IMR-90 (cell line): Measurements from ENCODE around the gene HDGFL2. TPM values are rescaled to one million over a fixed set of nuclear protein-coding genes. Genes with fewer than 3 reads are reported as not detected.

Experiments
- ATAC-seq: fragments of 200-7000 bp; cut with Tn5 transposase; 2 replicates; pipeline ENCODE4 v1.9.1; 2020; ENCODE audit warnings: low read depth, mild to moderate bottlenecking, moderate library complexity
- BruUV-seq: library from RNA; stranded (reverse); fragments of 400-500 nt; replicated peaks from 2 replicates; lab custom pipeline; 2021; lab: Mats Ljungman, UMichigan
- CTCF ChIA-PET: fragments of 300-600 bp; formaldehyde crosslinking; extraction: SDS; loops from one replicate; lab custom pipeline; 2021; ENCODE audit warnings: antibody characterized with exemption; lab: Yijun Ruan, JAX
- POLR2A ChIA-PET: fragments of 300-600 bp; sonication (Branson Sonifier 250); formaldehyde crosslinking; loops from one replicate; lab custom pipeline; 2022; ENCODE audit warnings: antibody characterized with exemption; ENCODE audit not compliant: unreplicated experiment; lab: Charles Lee
- DNase-seq: peaks from one replicate; pipeline ENCODE4 v3.0.0; 2013
- H2AFZ ChIP-seq: replicated peaks from 2 replicates; pipeline ENCODE3; 2013; ENCODE audit warnings: low read length, mild to moderate bottlenecking; ENCODE audit not compliant: poor library complexity
- H2AK5ac ChIP-seq: 2 replicates; pipeline ENCODE4 v1.6.1; 2013; ENCODE audit warnings: low read depth, low read length, inconsistent platforms
- H2AK9ac ChIP-seq: replicated peaks from 2 replicates; pipeline ENCODE3; 2013; ENCODE audit warnings: mild to moderate bottlenecking, low read depth, low read length, moderate library complexity; ENCODE audit not compliant: poor library complexity
- H2BK120ac ChIP-seq: 2 replicates; pipeline ENCODE4 v1.6.1; 2013; ENCODE audit warnings: low read depth, low read length, inconsistent platforms
- H2BK15ac ChIP-seq: 3 replicates; pipeline ENCODE4 v1.6.1; 2013; ENCODE audit warnings: low read depth, low read length, inconsistent platforms
- H2BK20ac ChIP-seq: 2 replicates; pipeline ENCODE4 v1.6.1; 2013; ENCODE audit warnings: low read depth, mild to moderate bottlenecking, inconsistent platforms, low read length, moderate library complexity
- H2BK5ac ChIP-seq: 2 replicates; pipeline ENCODE4 v1.6.1; 2013; ENCODE audit warnings: mild to moderate bottlenecking, low read depth, low read length, inconsistent platforms; ENCODE audit not compliant: poor library complexity, severe bottlenecking
- H3K14ac ChIP-seq: replicated peaks from 2 replicates; pipeline ENCODE4 v1.6.1; 2013; ENCODE audit warnings: low read depth, low read length, inconsistent platforms
- H3K18ac ChIP-seq: 2 replicates; pipeline ENCODE4 v1.6.1; 2013; ENCODE audit warnings: low read depth, low read length, control low read depth
- H3K23ac ChIP-seq: 2 replicates; pipeline ENCODE4 v1.6.1; 2013; ENCODE audit warnings: low read depth, low read length, inconsistent platforms
- H3K27ac ChIP-seq: 2 replicates; pipeline ENCODE4 v1.5.1; 2013; ENCODE audit warnings: mild to moderate bottlenecking, control low read depth, low read length; ENCODE audit not compliant: insufficient read depth
- H3K27me3 ChIP-seq: 2 replicates; pipeline ENCODE4 v1.6.1; 2013; ENCODE audit warnings: low read length; ENCODE audit not compliant: control insufficient read depth, insufficient read depth
- H3K36me3 ChIP-seq: 2 replicates; pipeline ENCODE4 v1.6.1; 2013; ENCODE audit warnings: low read length, mixed read lengths; ENCODE audit not compliant: control insufficient read depth, insufficient read depth
- H3K4ac ChIP-seq: 2 replicates; pipeline ENCODE4 v1.6.1; 2013; ENCODE audit warnings: low read depth, low read length, inconsistent platforms
- H3K4me1 ChIP-seq: 2 replicates; pipeline ENCODE4 v1.6.1; 2013; ENCODE audit warnings: low read length, mixed read lengths; ENCODE audit not compliant: control insufficient read depth, insufficient read depth
- H3K4me2 ChIP-seq: 2 replicates; pipeline ENCODE4 v1.6.1; 2013; ENCODE audit warnings: low read depth, mild to moderate bottlenecking, control low read depth, low read length, moderate library complexity
- H3K4me3 ChIP-seq: 2 replicates; pipeline ENCODE4 v1.5.1; 2013; ENCODE audit warnings: low read depth, mild to moderate bottlenecking, control low read depth, low read length, moderate library complexity; ENCODE audit not compliant: insufficient read depth
- H3K56ac ChIP-seq: 2 replicates; pipeline ENCODE4 v1.6.1; 2013; ENCODE audit warnings: low read length, inconsistent platforms; ENCODE audit not compliant: insufficient read depth; ENCODE audit errors: extremely low read depth
- H3K79me1 ChIP-seq, 2 experiments: 2 replicates each; pipeline ENCODE4 v1.6.1; 2013; ENCODE audit warnings: low read length in 2 of 2, inconsistent platforms in 1 of 2, low read depth in 1 of 2
- H3K9ac ChIP-seq: 2 replicates; pipeline ENCODE4 v1.6.1; 2013; ENCODE audit warnings: low read depth, low read length, control low read depth
- H3K9me1 ChIP-seq: 2 replicates; pipeline ENCODE4 v1.6.1; 2013; ENCODE audit warnings: low read length, inconsistent platforms; ENCODE audit not compliant: insufficient read depth
- H3K9me3 ChIP-seq: 2 replicates; pipeline ENCODE4 v1.6.1; 2013; ENCODE audit warnings: low read length; ENCODE audit not compliant: control insufficient read depth, insufficient read depth
- H4K20me1 ChIP-seq: 2 replicates; pipeline ENCODE4 v1.6.1; 2013; ENCODE audit warnings: low read length, inconsistent platforms; ENCODE audit not compliant: insufficient read depth
- H4K5ac ChIP-seq: 2 replicates; pipeline ENCODE4 v1.6.1; 2013; ENCODE audit warnings: mild to moderate bottlenecking, low read depth, low read length, control low read depth
- H4K8ac ChIP-seq, 2 experiments: 2 replicates each; pipeline ENCODE4 v1.6.1; 2013; ENCODE audit warnings: low read depth in 2 of 2, low read length in 2 of 2, control low read depth in 1 of 2, inconsistent platforms in 1 of 2
- H4K91ac ChIP-seq: 2 replicates; pipeline ENCODE4 v1.6.1; 2013; ENCODE audit warnings: low read depth, low read length, inconsistent platforms; ENCODE audit not compliant: insufficient read depth
- RAD21 ChIP-seq: IDR thresholded peaks from 2 replicates; pipeline ENCODE4 v1.6.1; 2012; ENCODE audit warnings: low read length, improper control_type of control experiment
- WGBS, 2 experiments: methylation state at CpG; one replicate each; pipeline versions ENCODE4 v1.1.5 to v1.1.7; 2013; ENCODE audit warnings: missing lambda C conversion rate in 2 of 2; ENCODE audit not compliant: insufficient read length in 1 of 2; ENCODE audit errors: extremely low coverage in 2 of 2; 5-methylcytosine and 5-hydroxymethylcytosine counted together
- dilution Hi-C: fragments of 300-500 bp; cut with HindIII; formaldehyde crosslinking; loops from one replicate; pipeline ENCODE4 v1.14.3; 2018; ENCODE audit warnings: low sequenced_read_pairs; ENCODE audit not compliant: unreplicated experiment
- in situ Hi-C: fragments of 300-500 bp; cut with MboI; formaldehyde crosslinking; loops from 3 replicates; pipeline ENCODE4 v1.14.3; 2019; ENCODE audit warnings: low sequenced_read_pairs, inconsistent platforms, mixed read lengths
- intact Hi-C: fragments of 100-400 bp; cut with micrococcal nuclease; formaldehyde crosslinking; loops from 2 replicates; pipeline ENCODE4 v1.10.0; 2022
- polyA plus RNA-seq, 3 experiments: library from polyadenylated mRNA; depleted of rRNA; stranded (reverse); fragments of >200 nt; gene quantifications; 2 replicates each; pipeline ENCODE4 v1.2.3, GENCODE V29; 2012; ENCODE audit warnings: low replicate concordance in 1 of 3
- total RNA-seq: library from RNA; depleted of rRNA; stranded (reverse); fragments of >200 nt; gene quantifications from 2 replicates; pipeline ENCODE4 v1.2.3, GENCODE V29; 2012

HDGFL2 gene
- total and polyA plus RNA-seq, 2 of the 4 experiments (the other 2 are of a cell fraction): 35.8 to 48.5 TPM

GRCh38 chr19:4510435-4511255, 38.5 kb downstream of the HDGFL2 start:
- Histone ChIP-seq H3K79me1 (peaks cover 0 to 8% of the 10 kb centered on the region in 2 experiments; a peak in 1 of 4 replicates), H3K27ac (no peak overlapping the region), H2BK5ac (no peak overlapping the region), H2AK5ac (no peak overlapping the region), H3K27me3 (peaks cover 2% of the 10 kb centered on the region; the same call in 1 of the 2 replicates), H4K20me1 (no peaks in the 10 kb centered on the region), H3K36me3 (peaks cover 3% of the 10 kb centered on the region; the same call in 1 of the 2 replicates), H3K9me3 (no peaks in the 10 kb centered on the region), H2BK15ac (no peak overlapping the region), H3K4me2 (no peak overlapping the region), H3K4me3 (no peak overlapping the region), H3K56ac (no peak overlapping the region), H3K18ac (no peak overlapping the region), H2BK120ac (no peak overlapping the region), H2AFZ (peak overlapping the region; percentile 21), H4K5ac (no peak overlapping the region), H2AK9ac (no peak overlapping the region), H3K4me1 (peaks cover 4% of the 10 kb centered on the region), H3K14ac (no peak overlapping the region), H2BK20ac (no peak overlapping the region), H4K91ac (no peak overlapping the region), H3K4ac (no peak overlapping the region), H3K9ac (no peak overlapping the region), H3K9me1 (peaks cover 6% of the 10 kb centered on the region; the same call in 1 of the 2 replicates), H4K8ac (no peak overlapping the region), H3K23ac (no peak overlapping the region)
- BruUV-seq: no TSS peak
- dilution Hi-C loops: no loop called here
- CTCF ChIA-PET: no interaction called here
- no peak for ATAC-seq
- in situ Hi-C loops: no loop called here
- 88% methylated on average over 30 of the region's 37 CpGs; no CpG with 5 or more reads in 1 of the 2 experiments for WGBS, 2 experiments
- DNase-seq: no peak
- intact Hi-C loops: no loop called here
- POLR2A ChIA-PET: no interaction called here
- no peak for TF ChIP-seq RAD21
